Stimulated activated CD4-positive, alpha-beta T cell treated with anti-CD3 and anti-CD28 coated beads, Interleukin-4, amount 100 ng/mL, for 24 hours (primary cell): Measurements from ENCODE around the gene DDX50.

Experiments used
- DNase-seq: peaks from one replicate; pipeline ENCODE4 v3.0.0-alpha.2; 2020

The DDX50 gene

GRCh38 chr10:68988530-68989316 is 87.6 kb downstream of the DDX50 start, which contains the start of gene KIFBP:
KIFBP (plus strand) TSS chr10:68988803; CDS start chr10:68988833, 30 bp downstream.
- peak; percentile 87 for DNase-seq

GRCh38 chr10:68989317-68989990 is 88.3 kb downstream of the DDX50 start:
- no peak for DNase-seq

- DNase-seq: no peak
These were observed 91.7 kb downstream of the DDX50 start for GRCh38 chr10:68992636-68993440.
